HG03103 (cell line): ENCODE measurements around the gene GPR158.

Experiments
- ATAC-seq: cut with Tn5 transposase; IDR thresholded peaks from one replicate; pipeline ENCODE4 v1.9.1; 2021; ENCODE audit warnings: low read depth; ENCODE audit not compliant: unreplicated experiment

Gene GPR158

DNA sequence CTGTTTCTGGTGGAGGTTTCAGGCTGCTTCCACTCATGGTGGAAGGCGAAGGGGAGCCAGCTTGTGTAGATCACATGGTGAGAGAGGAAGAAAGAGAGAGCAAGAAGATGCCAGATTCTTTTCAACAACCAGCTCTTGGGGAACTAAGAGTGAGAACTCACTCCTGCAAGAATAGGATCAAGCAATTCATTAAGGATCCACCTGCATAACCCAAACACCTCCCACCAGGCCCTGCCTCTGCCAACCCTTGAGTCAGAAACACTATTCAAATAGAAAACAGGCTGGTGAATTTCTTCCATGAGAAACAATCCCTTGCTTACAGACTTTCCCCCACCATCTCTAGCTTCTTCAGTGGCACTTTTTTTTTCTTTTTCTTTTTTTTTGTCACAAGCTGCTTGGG, 317.2 kb downstream of the GPR158 start:
- no peak for ATAC-seq

DNA sequence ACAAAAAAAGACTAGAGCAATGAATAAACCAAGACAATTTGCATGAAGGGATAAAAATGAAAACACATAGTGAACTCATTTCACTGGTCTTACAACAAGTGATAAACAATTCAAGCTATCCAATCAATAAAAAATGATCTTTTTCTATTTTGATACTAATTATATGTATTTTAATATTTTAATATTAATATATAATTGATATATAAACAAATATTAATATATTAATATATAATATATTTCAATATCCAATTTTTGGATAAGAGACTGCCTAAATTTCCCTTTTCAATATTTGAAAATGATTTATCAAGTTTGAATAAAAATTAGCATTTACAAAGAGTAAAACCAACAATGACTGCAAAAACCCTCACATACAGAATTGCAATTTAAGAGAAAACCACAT, 317.9 kb downstream of the GPR158 start:
- ATAC-seq, result no peak

DNA sequence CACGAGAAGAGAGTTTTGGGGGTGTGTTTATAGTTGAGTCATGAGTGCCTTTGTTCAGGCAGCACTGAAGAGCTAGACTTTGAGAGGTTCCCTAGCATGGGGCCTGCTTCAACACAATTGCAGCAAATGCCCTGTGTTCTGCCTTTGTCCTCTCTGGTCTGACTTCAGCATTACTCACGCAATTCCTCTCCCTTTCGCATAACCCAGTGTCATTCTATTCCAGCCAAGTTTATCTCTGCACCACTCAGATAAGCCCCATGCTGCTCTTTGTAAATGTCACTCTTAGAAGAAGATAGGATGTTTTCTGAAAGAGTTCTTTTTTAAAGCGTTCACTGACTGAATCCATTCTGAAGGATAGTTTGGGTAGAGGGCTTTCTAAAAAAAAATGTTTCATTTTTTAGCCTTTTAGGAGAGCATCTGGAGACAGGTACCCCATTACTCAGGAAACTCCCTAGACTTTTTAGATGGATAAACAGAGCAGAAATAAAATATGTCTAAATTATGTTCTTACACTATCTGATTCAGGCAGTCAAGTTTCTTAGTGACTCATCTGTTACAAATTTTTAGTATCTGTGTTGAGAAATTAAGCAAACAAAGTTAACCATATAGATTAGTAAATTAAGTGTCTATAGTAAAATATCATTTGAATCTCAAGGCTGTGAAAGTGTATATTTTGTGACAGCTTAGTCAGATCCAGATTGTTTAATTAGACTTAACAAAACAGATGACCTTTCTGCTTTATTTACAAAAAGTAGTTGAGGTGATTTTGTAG, 318.5 kb downstream of the GPR158 start:
- ATAC-seq, result no peak

DNA sequence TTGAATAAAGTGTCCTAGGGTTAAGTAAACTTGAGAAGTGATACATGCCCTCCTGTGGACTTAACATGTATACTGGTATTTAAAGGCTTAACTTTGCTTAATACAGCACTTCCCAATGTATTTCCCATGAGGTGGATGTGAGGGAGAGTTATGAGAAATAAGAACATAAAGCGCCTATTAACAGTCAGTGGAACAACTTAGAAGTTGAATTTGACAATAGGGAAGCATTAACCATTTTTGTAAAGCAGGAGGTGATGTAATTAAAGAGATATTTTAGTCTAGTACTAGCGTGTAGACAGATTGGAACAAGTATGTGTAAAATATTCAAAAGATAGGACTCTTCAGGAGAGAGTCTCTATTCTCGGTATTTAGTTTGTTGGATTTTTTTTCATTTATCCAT, 322.4 kb downstream of the GPR158 start:
- no peak for ATAC-seq

DNA sequence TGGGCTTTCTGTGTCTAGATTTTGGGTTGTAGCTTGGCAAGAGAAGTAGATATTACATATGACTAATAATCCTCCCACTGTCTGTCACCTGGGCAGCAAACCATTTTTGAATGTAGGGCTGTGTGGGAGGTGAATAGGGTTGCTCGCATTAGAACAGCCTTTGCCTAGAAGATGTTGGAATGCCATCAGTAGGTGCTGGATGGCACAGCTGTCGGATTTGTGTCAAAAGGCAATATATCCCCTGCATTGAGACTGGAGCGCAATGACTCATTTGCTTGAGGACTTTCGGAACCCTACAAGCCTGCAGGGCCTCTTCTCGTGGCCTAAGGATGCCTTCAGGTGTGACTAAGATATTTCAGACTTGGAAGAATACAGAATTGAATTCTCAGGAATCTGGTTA, 323.8 kb downstream of the GPR158 start:
- no peak for ATAC-seq

DNA sequence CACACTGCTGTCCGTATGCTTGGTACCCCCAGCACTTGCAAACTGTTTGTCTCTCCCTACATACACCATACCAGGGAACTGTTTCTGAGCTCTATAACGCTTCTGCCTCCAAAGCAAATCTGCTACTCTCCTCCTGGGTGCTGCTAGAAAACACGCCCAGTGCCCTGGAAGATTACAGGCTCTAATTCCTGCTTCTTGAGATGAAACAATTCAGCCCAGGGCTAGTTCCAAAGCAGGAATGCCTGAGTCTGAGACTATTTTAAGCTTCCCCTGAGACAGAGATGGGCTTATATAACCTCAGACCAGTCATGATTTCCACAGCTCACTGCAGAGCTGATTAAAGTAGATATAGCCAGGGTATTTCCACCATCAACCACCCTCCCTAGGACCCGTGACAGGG, 327.1 kb downstream of the GPR158 start:
- ATAC-seq, result no peak

DNA sequence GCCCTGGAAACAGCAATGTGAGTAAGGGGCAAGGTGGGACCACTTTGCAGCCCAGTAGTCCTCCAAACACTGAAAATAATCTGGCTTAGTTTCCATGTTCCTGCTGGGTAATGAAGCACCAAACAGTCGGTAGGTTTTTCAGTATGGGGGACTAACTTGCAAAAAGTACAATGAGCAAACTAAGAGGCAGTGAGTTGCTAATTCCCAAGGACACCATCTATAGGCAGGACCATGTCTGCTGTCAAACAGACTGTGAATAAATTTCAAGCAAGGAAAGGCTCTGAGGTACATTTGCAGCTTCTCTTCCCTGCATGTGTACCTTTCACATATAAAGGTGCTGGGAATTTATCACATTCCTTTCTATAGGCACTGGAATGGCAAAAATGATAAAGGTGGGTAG, 327.7 kb downstream of the GPR158 start:
- ATAC-seq, result no peak

DNA sequence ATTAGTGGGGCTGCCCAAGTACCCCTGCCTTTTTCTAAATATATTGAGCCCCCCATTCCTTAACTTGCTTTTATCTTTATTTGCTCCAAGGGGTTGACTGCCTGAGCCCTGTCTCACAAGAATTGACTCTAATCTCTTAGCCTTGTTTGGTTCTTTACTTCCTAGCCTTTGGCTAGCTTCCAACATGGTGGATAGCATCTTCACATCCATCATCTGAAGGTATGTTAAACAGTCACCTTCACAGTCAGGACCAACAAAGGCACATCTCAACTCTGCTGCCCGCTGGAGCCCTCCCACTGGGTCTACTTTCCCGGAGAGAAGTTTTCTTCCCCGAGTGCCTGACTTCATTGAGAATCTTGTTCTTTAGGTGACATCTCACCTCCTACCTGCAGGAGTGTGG, 329.5 kb downstream of the GPR158 start:
- no peak for ATAC-seq

DNA sequence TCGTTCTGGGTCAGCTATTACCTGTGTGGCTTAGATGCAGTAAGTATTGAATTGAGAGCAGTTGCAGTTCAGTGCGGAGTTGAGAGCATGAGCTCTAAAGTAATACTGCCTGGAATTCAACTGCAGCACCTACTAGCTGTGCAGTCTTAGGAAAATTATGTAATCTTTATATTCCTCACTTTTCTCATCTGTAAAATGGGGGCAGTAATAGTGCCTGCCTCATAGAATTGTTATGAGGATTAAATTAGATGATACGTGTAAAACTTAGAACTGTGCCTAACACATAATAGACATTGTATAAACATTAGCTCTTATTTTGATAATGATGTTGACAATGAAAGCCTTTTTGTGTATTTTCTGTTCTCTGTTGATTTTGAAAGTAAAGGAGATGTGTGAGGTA, 330.0 kb downstream of the GPR158 start:
- no peak for ATAC-seq

DNA sequence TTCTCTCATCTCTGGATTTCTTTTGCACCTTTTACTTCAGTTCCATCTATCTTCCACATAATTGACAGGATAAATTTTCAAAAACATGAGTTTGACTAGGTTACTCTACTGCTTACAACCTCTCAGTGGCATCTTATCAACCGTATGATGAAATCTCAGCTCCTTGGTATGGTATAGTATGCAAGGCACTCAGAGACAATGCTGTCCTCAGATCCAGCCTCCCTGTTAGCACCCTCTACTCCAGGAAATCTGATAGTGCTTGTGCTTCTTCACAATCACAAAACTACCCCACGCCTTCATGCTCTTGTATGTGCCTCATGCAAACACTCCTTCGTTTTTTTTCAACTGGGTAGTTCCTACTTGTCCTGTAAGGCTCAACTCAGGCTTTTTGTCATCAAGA, 330.7 kb downstream of the GPR158 start:
- ATAC-seq, result no peak

DNA sequence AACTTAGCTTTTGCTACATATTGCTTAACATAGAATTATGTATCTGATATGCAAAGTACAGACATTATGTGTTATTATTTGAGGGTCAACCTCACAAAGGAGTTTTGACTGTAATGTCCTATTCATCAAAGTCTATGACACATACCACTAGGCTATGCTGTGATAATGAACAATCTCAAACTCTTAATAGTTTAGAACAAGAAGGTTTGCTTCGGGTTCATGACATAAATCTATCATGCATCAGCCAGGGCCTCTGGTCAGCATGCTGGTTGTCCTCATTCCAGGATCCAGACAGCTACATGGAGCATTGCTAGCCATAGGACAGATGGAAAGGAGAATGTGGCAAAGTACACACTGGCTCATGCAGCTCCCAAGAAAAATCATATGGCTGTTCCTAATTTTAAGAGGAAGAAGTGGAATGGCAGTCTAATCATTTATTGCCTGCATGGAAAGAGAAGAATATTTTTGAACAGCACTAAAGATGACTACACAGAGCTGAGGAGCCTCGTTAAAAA, 332.1 kb downstream of the GPR158 start:
- no peak for ATAC-seq

DNA sequence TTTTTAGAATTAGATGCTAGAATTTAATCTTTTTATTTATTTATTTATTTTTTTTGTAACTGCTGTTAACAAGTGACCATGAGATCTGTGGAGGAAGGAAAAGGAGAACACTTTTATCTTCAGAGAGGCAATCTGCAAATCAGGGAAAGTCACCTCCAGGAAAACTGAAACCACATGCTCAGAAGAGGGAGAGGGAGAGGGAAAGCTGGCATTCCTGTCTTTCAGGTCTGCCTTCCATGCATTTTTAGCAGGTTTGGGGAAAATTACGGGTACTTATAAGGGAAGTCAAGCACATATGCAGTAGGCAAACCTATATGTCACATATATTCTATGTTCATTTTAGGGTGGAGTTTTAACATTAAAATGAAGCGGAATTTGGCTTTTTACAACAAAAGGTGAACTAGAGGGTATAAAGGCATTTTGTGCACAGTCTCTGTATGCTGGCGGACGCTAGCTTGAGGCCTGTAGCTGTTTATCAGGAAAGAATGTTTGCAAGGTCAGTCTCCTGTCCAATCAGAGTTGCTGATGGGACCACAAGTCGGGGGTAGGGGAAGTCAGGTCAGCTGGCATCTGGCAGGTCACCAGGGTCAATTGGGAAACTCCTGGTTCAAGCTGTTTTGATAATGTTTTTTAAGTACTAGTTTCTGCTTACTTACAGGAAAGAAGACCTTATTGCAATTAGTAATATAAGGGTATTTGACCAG, 333.5 kb downstream of the GPR158 start:
- ATAC-seq, result no peak

DNA sequence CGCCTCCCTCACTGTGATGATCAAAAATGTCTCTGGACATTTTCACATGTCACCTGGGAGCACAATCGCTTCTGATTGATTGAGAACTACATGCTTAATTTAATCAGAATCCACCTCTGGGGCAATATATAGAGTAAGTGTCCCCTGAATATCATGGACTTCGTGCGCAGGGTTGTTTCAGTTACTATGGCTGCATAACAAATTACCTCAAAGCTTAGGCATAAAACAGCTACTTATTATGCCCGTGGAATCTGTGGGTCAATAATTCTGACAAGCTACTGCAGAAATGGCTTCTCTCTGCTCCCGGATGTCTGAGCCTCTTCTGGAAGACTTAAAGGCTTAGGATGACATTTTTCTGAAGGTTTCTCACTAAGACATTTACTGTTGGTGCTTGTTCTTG, 334.4 kb downstream of the GPR158 start:
- ATAC-seq, result no peak

DNA sequence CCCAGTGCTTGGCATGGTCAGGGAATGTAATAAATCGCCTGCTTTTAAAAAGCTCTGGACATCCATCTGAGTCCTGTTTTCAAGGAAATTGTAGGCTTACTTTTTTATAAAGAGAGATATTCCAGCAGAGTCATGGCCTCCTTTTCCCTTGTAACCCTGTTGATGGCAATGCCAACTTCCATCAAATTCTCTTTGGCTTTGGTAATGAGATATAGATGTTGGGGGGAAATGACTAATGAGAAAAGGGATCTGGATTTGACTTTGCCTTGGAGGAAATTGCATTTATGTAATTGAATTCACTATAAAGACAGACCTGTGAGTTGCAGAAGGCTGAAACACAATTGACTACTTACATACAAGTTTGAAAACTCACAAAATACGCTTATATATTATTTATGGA, 347.5 kb downstream of the GPR158 start:
- ATAC-seq, result no peak

DNA sequence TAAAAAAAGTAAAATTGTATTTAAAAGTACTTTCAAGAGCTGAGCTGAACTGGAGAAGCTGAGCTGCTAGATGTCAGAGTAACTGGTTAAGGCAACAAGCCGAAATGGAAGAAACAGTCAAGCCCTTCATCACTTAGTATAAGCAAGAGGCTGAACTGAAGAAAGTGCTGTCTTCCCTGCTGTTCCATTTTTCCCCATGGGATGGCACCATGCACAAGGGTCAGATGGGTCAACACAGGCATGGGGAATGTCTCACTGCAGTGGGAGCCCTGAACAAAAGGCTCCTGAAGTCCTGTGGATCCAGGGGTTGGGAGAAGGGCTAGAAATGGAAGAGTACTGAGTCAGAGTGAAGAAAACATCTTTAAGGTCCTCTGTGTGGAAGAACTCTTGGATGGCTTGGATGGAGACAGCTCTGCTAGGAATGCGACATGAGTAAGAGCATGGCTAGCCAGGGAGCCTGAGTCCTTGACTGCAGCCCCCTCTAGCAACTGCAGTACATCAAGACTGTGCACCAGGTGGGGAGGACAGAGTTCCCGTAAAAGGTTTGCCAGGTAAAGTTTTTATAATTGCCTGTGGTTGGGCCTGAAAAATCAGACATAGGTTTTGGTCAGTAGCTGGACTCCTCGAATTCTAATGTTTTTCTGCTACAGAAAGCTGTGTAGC, 348.3 kb downstream of the GPR158 start:
- no peak for ATAC-seq

DNA sequence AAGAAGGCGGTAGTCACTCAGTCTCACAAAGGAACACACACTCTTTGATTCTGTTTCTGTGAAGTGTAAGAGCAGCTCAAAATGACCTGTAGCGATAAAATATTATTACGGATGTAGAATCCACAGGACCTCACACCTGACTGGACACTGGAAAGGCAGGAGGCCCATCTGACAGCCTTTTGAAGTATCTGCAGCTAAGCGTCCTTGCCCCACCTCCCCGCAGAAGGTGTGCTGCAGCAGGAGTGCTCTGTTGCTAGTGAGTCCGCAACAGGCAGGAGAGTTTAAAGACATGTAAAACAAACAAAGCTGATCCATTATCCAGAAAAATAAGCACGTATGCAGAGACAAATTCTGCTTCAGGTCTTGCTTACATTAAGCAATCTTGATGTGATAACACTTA, 355.5 kb downstream of the GPR158 start:
- no peak for ATAC-seq

DNA sequence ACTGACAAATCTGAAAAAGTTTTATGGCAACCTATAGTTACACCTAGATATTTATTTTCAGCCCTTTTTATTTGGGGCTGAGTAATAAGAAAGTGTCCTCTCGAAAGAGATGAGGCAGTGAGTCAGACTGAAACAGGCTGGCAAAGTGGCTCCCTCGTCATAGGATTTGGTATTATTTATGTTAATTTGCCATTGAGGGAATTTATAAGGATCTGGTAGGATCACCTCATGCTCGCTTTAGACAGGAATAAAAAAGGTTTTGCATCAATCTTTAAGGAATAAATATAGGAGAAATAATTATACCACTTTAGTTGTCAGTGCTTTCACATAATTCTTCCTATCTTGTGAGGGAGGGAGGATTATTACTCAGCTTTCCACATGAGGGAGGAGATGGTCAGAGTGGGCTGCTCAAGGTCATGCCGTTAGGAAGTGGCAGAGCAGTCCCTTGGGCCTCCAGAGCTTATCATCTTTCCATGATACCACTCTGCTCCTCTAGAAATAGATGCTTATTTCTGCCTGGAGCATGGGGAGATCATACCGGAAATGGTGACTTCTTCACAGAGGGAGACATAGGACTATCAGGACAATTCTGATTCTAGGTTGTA, 356.8 kb downstream of the GPR158 start:
- ATAC-seq, result no peak

DNA sequence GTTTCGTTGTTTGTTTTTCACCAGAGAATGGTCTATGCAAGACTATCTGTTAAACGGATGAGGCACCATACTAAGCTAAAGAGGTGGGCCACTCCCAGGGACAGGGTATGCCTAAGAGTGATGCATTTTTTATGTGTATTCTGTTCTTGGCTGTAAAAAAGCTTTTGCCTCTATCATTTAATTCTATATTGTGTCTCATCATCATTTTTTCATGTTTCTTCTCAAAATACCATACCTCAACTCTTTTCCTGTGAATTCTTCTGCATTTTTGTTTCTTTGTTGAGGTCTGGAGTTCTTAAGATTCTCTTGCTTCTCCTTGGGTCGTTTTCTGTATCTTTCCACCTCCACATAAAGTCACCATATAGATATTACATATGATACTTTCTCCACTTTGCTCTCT, 357.4 kb downstream of the GPR158 start:
- ATAC-seq, result no peak

DNA sequence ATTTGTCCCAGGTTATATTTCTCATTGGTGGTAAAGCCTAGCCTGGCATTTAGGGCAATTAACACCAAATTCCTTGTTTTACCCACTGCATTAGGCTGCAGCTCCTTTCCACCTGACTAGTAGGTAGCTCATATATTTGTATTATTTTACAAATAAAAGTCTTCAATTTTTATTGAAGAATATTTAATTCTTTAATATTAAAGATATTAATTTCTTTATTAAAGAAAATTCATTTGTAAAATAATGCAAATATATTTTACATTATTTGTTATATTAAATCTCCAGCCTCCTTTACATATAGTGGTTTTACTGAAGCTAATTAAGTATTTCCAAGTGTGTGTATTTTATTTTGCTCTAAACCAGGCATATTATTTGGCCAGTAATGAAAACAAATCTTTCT, 361.2 kb downstream of the GPR158 start:
- no peak for ATAC-seq

DNA sequence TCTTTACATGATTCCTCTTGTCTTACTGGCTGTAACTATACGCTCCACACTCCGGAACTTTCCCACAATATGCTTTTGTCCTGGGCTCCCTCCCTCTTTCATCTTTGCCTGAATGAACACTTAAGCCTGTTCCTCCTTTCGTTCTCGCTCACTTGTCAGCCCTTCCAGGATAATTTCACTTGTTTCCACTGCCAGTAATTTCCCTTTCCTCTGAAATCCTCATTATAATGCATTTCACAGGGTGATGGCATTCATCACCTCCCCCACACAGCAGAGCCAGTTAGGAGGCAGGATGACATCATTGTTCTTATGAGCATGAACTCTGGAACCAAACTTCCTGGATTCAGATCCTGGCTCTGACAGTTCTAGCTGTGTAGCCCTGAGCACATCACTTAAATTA, 372.6 kb downstream of the GPR158 start:
- ATAC-seq, result no peak

DNA sequence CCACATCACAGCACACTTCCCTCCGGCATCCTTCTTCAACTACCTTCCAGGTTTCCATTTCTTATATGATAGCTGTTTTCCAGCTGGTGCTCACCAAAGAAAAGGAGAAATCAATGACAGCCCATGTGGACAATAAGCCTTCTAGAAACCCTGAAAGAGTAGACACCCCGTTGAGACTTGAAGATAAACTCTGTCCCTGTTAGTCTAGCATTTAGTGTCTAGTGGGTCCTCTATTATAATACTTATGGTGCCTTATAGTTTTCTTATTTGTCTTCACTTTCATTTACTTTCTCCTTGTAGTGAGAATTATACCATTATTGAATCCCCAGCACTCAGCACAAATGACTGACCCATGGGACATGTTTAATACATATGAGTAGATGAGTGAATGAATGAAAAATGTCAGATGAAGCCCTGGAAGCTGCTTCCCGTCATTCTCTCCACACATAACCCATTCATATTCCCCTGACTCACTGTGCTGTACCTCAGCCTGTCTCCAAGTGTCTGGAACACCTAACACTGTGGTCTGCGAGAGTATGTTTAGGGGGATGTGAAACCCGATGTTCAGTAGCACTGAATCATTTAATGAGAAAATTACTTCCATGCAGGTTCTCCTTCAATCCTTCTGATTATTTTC, 377.6 kb downstream of the GPR158 start:
- ATAC-seq, result no peak
